K562 (cell line): ENCODE data around the gene PKLR. TPM values are rescaled to one million over a fixed set of nuclear protein-coding genes. Genes with fewer than 3 reads are reported as not detected.
A peak's percentile ranks its signal among the peaks of the same experiment; 100 is the strongest.

Experiments
- CBX1 ChIP-seq: sonication (generic); IDR thresholded peaks from 2 replicates; pipeline ENCODE4 v1.6.1; 2016; ENCODE audit warnings: antibody characterized with exemption, low read depth, mild to moderate bottlenecking
- HDAC3 ChIP-seq: fragments of 450-650 bp; IDR thresholded peaks from 2 replicates; pipeline ENCODE4 v1.6.1; 2018; ENCODE audit warnings: borderline replicate concordance, mild to moderate bottlenecking, moderate library complexity; ENCODE audit not compliant: partially characterized antibody
- HDAC8 ChIP-seq: fragments of 450-650 bp; IDR thresholded peaks from 2 replicates; pipeline ENCODE4 v1.6.1; 2016; ENCODE audit warnings: mild to moderate bottlenecking, missing genetic modification characterization, moderate library complexity, missing compliant biosample characterization
- HES1 ChIP-seq: fragments of 450-650 bp; IDR thresholded peaks from 2 replicates; pipeline ENCODE4 v1.6.1; 2016; ENCODE audit warnings: low read depth, mild to moderate bottlenecking, moderate library complexity
- HOXB6 ChIP-seq: fragments of 250-450 bp; sonication (Bioruptor Pico); IDR thresholded peaks from 2 replicates; pipeline ENCODE4 v1.5.1; 2022; ENCODE audit warnings: mild to moderate bottlenecking, borderline replicate concordance
- NFIC ChIP-seq: fragments of 450-650 bp; IDR thresholded peaks from 2 replicates; pipeline ENCODE4 v1.6.1; 2017; ENCODE audit warnings: mild to moderate bottlenecking, inconsistent platforms
- PHF20 ChIP-seq: fragments of 450-650 bp; IDR thresholded peaks from 2 replicates; pipeline ENCODE4 v1.6.1; 2018; ENCODE audit not compliant: partially characterized antibody
- POLR2G ChIP-seq: fragments of 200-400 bp; formaldehyde crosslinking; IDR thresholded peaks from 2 replicates; pipeline ENCODE4 v1.6.1; 2017; ENCODE audit warnings: low read depth, mild to moderate bottlenecking, antibody characterized with exemption, low read length, moderate library complexity
- RBM22 ChIP-seq: fragments of 200-400 bp; formaldehyde crosslinking; IDR thresholded peaks from 2 replicates; pipeline ENCODE4 v1.6.1; 2018; ENCODE audit warnings: low read length, low read depth; ENCODE audit not compliant: poor library complexity, severe bottlenecking
- ZBTB12 ChIP-seq: fragments of 250-450 bp; sonication (Bioruptor Pico); IDR thresholded peaks from 2 replicates; pipeline ENCODE4 v1.4.0; 2020
- ZNF518B ChIP-seq: fragments of 250-450 bp; sonication (Bioruptor Pico); IDR thresholded peaks from 2 replicates; pipeline ENCODE4 v1.5.0; 2021; ENCODE audit warnings: mild to moderate bottlenecking, moderate library complexity
- ZNF609 ChIP-seq: sonication (generic); formaldehyde crosslinking; IDR thresholded peaks from 2 replicates; pipeline ENCODE4 v1.8.1; 2023; ENCODE audit warnings: missing genetic modification reagents, mild to moderate bottlenecking, borderline replicate concordance
- ZNF766 ChIP-seq: fragments of 200-800 bp; sonication (Bioruptor generic); conservative IDR thresholded peaks from 2 replicates; pipeline ENCODE4 v1.6.1; 2016; ENCODE audit warnings: missing genetic modification characterization, missing compliant biosample characterization
- polyA plus RNA-seq, 8 experiments: library from polyadenylated mRNA; depleted of rRNA in 4 of 8; stranded (reverse) in 5 of 8; unstranded in 3 of 8; fragments of >200 nt; fragmentation: Nextera tagmentation in 2 of 8; fragmentation: Illumina TruSeq in 1 of 8; extraction: Ambion mirVana in 2 of 8; extraction: Trizol in 1 of 8; gene quantifications; 2 replicates each; pipeline versions ENCODE4 v1.2.1 to v1.2.3, GENCODE V29; 2011 to 2014; ENCODE audit warnings: inconsistent platforms in 1 of 8, missing spikeins in 1 of 8
- total RNA-seq, 7 experiments: library from RNA; depleted of rRNA in 6 of 7; stranded (reverse); fragments of >200 nt in 6 of 7; fragmentation: Illumina TruSeq in 2 of 7; extraction: Trizol in 2 of 7; gene quantifications; 2 replicates each; pipeline versions ENCODE4 v1.2.1 to v1.2.3, GENCODE V29; 2011 to 2021; ENCODE audit warnings: low replicate concordance in 1 of 7

The PKLR gene
- total and polyA plus RNA-seq, 9 of the 15 experiments (the other 6 are each of a cell fraction or from before 2014, with no cell fraction given), result 10.7 to 78.4 (median 38.2) TPM

- TF ChIP-seq HES1, result peak; percentile 77
- TF ChIP-seq POLR2G, result peak; percentile 97
- TF ChIP-seq HDAC3, result no peak
- TF ChIP-seq CBX1, result peak; percentile 67; the same call in 1 of the 2 replicates
- no peak for TF ChIP-seq HOXB6 (CRISPR knock-in tag)
- TF ChIP-seq RBM22, result peak; percentile 94
- peak; percentile 99 for TF ChIP-seq ZNF609 (CRISPR knock-in tag)
- peak; percentile 81 for TF ChIP-seq ZNF766 (CRISPR knock-in tag)
- peak; percentile 94 for TF ChIP-seq PHF20
- TF ChIP-seq HDAC8, result peak; percentile 70; the same call in 1 of the 2 replicates
- TF ChIP-seq NFIC, result peak; percentile 79
- peak; percentile 69 for TF ChIP-seq ZBTB12 (CRISPR knock-in tag)
- no peak for TF ChIP-seq ZNF518B (CRISPR knock-in tag)
Measured at GRCh38 chr1:155244368-155245162, 56.7 kb downstream of the PKLR start (continued).
